ENCODE measurements around the gene NFKBIB.
"Not testable (repeated sequence)": the region's sequence is repeated elsewhere in the genome, so short reads cannot be mapped to it uniquely, and the experiment has no call there.

DNA sequence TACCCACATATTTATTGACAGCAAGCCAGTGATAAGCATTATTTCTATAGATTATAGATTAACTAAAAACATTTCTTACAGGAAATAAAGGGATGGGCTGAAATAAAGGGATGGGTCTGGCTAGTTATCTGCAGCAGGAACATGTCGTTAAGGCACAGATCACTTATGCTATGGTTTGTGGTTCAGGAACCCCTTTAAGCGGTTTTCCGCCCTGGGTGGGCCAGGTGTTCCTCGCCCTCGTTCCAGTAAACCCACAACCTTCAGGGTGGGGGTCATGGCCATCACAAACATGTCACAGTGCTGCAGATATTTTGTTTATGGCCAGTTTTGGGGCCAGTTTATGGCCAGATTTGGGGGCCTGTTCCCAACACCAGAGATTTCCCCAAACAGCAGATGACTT, 41.7 kb downstream of the NFKBIB start:
- TF ChIP-seq, protein P1, sequence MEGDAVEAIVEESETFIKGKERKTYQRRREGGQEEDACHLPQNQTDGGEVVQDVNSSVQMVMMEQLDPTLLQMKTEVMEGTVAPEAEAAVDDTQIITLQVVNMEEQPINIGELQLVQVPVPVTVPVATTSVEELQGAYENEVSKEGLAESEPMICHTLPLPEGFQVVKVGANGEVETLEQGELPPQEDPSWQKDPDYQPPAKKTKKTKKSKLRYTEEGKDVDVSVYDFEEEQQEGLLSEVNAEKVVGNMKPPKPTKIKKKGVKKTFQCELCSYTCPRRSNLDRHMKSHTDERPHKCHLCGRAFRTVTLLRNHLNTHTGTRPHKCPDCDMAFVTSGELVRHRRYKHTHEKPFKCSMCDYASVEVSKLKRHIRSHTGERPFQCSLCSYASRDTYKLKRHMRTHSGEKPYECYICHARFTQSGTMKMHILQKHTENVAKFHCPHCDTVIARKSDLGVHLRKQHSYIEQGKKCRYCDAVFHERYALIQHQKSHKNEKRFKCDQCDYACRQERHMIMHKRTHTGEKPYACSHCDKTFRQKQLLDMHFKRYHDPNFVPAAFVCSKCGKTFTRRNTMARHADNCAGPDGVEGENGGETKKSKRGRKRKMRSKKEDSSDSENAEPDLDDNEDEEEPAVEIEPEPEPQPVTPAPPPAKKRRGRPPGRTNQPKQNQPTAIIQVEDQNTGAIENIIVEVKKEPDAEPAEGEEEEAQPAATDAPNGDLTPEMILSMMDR (IDR thresholded peaks at IDR 0.05): not testable (repeated sequence)
- not testable (repeated sequence) for TF ChIP-seq POLR2A (IDR thresholded peaks at IDR 0.05); EP300 (IDR thresholded peaks at IDR 0.05; ENCODE audit: low read depth)
